Glutamatergic neuron (in vitro differentiated cells): ENCODE data around the gene RXFP2. TPM values are rescaled to one million over a fixed set of nuclear protein-coding genes. Genes with fewer than 3 reads are reported as not detected.

Experiments used
- DNase-seq: peaks from one replicate; pipeline ENCODE4 v3.0.0; 2022
- H3K27ac Mint-ChIP-seq: one replicate; pipeline ENCODE4 v1.8.0; 2020; ENCODE audit warnings: mild to moderate bottlenecking, mixed read lengths, inconsistent platforms; ENCODE audit not compliant: unreplicated experiment
- H3K27me3 Mint-ChIP-seq: one replicate; pipeline ENCODE4 v1.8.0; 2020; ENCODE audit warnings: mild to moderate bottlenecking, moderate library complexity, mixed read lengths, inconsistent platforms; ENCODE audit not compliant: unreplicated experiment
- H3K36me3 Mint-ChIP-seq: one replicate; pipeline ENCODE4 v1.8.0; 2020; ENCODE audit warnings: mild to moderate bottlenecking, mixed read lengths, inconsistent platforms; ENCODE audit not compliant: unreplicated experiment
- H3K4me1 Mint-ChIP-seq: one replicate; pipeline ENCODE4 v1.8.0; 2020; ENCODE audit warnings: mild to moderate bottlenecking, low read depth, mixed read lengths, inconsistent platforms; ENCODE audit not compliant: unreplicated experiment
- H3K4me3 Mint-ChIP-seq: one replicate; pipeline ENCODE4 v1.8.0; 2020; ENCODE audit warnings: mild to moderate bottlenecking, mixed read lengths, inconsistent platforms; ENCODE audit not compliant: unreplicated experiment
- H3K9me3 Mint-ChIP-seq: one replicate; pipeline ENCODE4 v1.8.0; 2020; ENCODE audit warnings: mild to moderate bottlenecking, moderate library complexity, mixed read lengths, inconsistent platforms; ENCODE audit not compliant: unreplicated experiment
- total RNA-seq: library from RNA; stranded (reverse); fragmentation: NEBNext Ultra II Directional; extraction: Animal tissue kit (Norgen Biotek cat#: 25700); gene quantifications from one replicate; pipeline ENCODE4 v1.2.1, GENCODE V29; 2021; ENCODE audit not compliant: unreplicated experiment
- TF ChIP-seq, protein P1 (sequence below): fragments of 200-600 bp; sonication (generic); IDR thresholded peaks from one replicate; pipeline ENCODE4 v1.5.0; 2021; ENCODE audit not compliant: partially characterized antibody, unreplicated experiment

Gene RXFP2
- total RNA-seq, 1 donor from 2014 or later, result not detected

DNA sequence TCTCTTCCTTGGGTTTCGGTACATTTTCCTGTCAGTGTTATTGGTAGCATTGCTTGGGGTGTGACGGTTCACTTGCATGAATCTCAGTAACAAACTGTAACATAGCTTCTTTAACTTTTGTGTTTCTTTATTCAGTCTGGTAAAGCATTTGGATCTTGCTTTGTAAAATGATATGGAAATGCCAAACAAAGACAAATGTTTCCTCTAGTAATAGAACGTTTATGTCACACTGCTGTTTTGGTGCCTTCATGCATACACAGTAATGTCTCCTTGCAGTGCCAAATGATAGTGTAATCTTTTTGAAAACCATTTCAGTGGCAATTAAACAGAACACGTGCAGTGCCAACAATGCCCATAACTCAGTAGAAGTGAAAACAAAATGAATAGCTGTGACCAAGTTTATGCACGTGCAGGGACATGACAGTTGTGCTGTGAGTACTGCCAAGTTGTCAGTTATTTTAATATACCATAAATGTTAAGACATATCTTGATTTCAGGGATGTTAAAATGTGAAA, 110.8 kb downstream of the RXFP2 start:
- peaks cover 2% of the 10 kb centered on the region for H3K27me3 Mint-ChIP-seq
- peak overlapping the region; percentile 6 for H3K4me3 Mint-ChIP-seq

GRCh38 chr13:31851216-31851615, 111.9 kb downstream of the RXFP2 start:
- H3K4me3 Mint-ChIP-seq, result no peak overlapping the region
- TF ChIP-seq, protein P1, sequence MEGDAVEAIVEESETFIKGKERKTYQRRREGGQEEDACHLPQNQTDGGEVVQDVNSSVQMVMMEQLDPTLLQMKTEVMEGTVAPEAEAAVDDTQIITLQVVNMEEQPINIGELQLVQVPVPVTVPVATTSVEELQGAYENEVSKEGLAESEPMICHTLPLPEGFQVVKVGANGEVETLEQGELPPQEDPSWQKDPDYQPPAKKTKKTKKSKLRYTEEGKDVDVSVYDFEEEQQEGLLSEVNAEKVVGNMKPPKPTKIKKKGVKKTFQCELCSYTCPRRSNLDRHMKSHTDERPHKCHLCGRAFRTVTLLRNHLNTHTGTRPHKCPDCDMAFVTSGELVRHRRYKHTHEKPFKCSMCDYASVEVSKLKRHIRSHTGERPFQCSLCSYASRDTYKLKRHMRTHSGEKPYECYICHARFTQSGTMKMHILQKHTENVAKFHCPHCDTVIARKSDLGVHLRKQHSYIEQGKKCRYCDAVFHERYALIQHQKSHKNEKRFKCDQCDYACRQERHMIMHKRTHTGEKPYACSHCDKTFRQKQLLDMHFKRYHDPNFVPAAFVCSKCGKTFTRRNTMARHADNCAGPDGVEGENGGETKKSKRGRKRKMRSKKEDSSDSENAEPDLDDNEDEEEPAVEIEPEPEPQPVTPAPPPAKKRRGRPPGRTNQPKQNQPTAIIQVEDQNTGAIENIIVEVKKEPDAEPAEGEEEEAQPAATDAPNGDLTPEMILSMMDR, result no peak
- H3K4me1 Mint-ChIP-seq, result peaks cover 34% of the 10 kb centered on the region
- H3K27ac Mint-ChIP-seq, result no peak overlapping the region
- peaks cover 2% of the 10 kb centered on the region for H3K27me3 Mint-ChIP-seq
- no peaks in the 10 kb centered on the region for H3K36me3 Mint-ChIP-seq
- DNase-seq, result no peak
- H3K9me3 Mint-ChIP-seq, result peaks cover 8% of the 10 kb centered on the region

More for the DNA sequence above, 110.8 kb downstream of the RXFP2 start:
- Mint-ChIP-seq H3K36me3 (no peaks in the 10 kb centered on the region), H3K9me3 (peaks cover 8% of the 10 kb centered on the region), H3K27ac (no peak overlapping the region), H3K4me1 (peaks cover 34% of the 10 kb centered on the region)
- DNase-seq, result no peak
- TF ChIP-seq, protein P1, result no peak
